Activated CD8-positive, alpha-beta T cell treated with anti-CD3 and anti-CD28 coated beads for 36 hours (primary cell): ENCODE data around the gene PELO. TPM values are rescaled to one million over a fixed set of nuclear protein-coding genes. Genes with fewer than 3 reads are reported as not detected.
"Not testable (repeated sequence)": the region's sequence is repeated elsewhere in the genome, so short reads cannot be mapped to it uniquely, and the experiment has no call there.

Experiments used
- ATAC-seq: fragments of 200-7000 bp; cut with Tn5 transposase; one replicate; pipeline ENCODE4 v1.10.0; 2021; ENCODE audit warnings: mild to moderate bottlenecking, moderate library complexity
- CTCF ChIA-PET: fragments of 350-600 bp; sonication (Branson Sonifier 250); formaldehyde crosslinking; loops from one replicate; lab custom pipeline; 2021; ENCODE audit warnings: antibody characterized with exemption; lab: Charles Lee
- POLR2A ChIA-PET: fragments of 350-600 bp; sonication (Branson Sonifier 250); formaldehyde crosslinking; loops from one replicate; lab custom pipeline; 2021; ENCODE audit warnings: antibody characterized with exemption; lab: Charles Lee
- DNase-seq: peaks from one replicate; pipeline ENCODE4 v3.0.0-alpha.2; 2020
- H3K27ac Mint-ChIP-seq: one replicate; pipeline ENCODE4 v1.8.0; 2021; ENCODE audit warnings: mild to moderate bottlenecking, mixed read lengths
- H3K27me3 Mint-ChIP-seq: one replicate; pipeline ENCODE4 v1.8.0; 2021; ENCODE audit warnings: mixed read lengths
- H3K36me3 Mint-ChIP-seq: one replicate; pipeline ENCODE4 v1.8.0; 2021; ENCODE audit warnings: low read depth, mixed read lengths
- H3K4me1 Mint-ChIP-seq: one replicate; pipeline ENCODE4 v1.8.0; 2021; ENCODE audit warnings: low read depth, mixed read lengths
- H3K4me3 Mint-ChIP-seq: one replicate; pipeline ENCODE4 v1.8.0; 2021; ENCODE audit warnings: mild to moderate bottlenecking, moderate library complexity, mixed read lengths
- H3K9me3 Mint-ChIP-seq: one replicate; pipeline ENCODE4 v1.8.0; 2021; ENCODE audit warnings: mixed read lengths
- intact Hi-C: fragments of 100-400 bp; cut with micrococcal nuclease; formaldehyde crosslinking; loops from one replicate; pipeline ENCODE4 v1.10.0; 2022
- total RNA-seq, 2 experiments: library from RNA; stranded (reverse); gene quantifications; one replicate each; pipeline ENCODE4 v1.2.3, GENCODE V29; 2021
- TF ChIP-seq, protein P1 (sequence below): fragments of 200-600 bp; IDR thresholded peaks from one replicate; pipeline ENCODE4 v1.8.0; 2022; ENCODE audit warnings: antibody characterized with exemption, mild to moderate bottlenecking

PELO gene
- total RNA-seq, 2 experiments from 2014 or later, result 25.4 to 26.0 TPM

DNA sequence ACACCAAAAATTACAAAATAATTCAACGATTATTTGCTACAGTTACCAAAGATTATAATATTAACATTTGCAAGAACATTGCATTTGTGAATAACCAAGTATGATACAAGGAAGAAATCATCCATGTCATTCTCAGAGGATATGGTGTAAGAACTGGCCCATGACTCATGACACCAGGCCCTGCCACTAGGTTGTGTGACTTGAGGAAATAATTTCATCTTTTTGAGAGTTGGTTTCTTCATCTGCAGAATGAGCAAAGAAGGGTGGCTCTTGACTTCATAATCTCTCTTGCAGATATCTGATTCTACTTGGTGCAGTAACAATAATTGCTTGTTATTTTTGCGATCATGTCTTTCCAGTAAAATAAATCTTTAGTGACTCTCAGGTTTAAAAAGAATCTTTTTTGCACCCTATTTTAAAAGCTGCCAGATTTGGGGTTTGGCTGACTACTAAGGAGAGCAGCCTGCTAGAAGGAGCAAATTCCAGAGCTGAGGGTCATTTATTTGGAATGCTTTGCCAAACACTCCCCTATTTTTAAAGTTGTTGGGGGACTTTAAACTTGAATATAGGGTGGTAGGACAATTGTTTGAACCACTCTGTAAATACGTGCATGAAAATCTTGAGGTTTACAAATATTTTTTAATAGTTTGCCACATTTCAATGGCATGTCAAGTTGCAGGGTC, 23.5 kb downstream of the PELO start:
- TF ChIP-seq, protein P1, sequence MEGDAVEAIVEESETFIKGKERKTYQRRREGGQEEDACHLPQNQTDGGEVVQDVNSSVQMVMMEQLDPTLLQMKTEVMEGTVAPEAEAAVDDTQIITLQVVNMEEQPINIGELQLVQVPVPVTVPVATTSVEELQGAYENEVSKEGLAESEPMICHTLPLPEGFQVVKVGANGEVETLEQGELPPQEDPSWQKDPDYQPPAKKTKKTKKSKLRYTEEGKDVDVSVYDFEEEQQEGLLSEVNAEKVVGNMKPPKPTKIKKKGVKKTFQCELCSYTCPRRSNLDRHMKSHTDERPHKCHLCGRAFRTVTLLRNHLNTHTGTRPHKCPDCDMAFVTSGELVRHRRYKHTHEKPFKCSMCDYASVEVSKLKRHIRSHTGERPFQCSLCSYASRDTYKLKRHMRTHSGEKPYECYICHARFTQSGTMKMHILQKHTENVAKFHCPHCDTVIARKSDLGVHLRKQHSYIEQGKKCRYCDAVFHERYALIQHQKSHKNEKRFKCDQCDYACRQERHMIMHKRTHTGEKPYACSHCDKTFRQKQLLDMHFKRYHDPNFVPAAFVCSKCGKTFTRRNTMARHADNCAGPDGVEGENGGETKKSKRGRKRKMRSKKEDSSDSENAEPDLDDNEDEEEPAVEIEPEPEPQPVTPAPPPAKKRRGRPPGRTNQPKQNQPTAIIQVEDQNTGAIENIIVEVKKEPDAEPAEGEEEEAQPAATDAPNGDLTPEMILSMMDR, result no peak
- intact Hi-C loops, result no loop called here
- Mint-ChIP-seq H3K27ac (no peak overlapping the region), H3K4me1 (peaks cover 9% of the 10 kb centered on the region), H3K9me3 (no peaks in the 10 kb centered on the region), H3K27me3 (no peaks in the 10 kb centered on the region), H3K36me3 (no peaks in the 10 kb centered on the region), H3K4me3 (no peak overlapping the region)
- CTCF ChIA-PET, result interaction anchor here (0.7 to 2.0 kb wide), 4 partner anchors 9 to 104 kb away, joined by 3 to 6 read pairs (median 4); no protein-coding TSS in a partner anchor
- ATAC-seq (no peak), DNase-seq (peak; percentile 27)
- POLR2A ChIA-PET, result interaction anchor here (1.6 kb wide), 1 partner anchor 11 kb away, joined by 8 read pairs; no protein-coding TSS in a partner anchor

DNA sequence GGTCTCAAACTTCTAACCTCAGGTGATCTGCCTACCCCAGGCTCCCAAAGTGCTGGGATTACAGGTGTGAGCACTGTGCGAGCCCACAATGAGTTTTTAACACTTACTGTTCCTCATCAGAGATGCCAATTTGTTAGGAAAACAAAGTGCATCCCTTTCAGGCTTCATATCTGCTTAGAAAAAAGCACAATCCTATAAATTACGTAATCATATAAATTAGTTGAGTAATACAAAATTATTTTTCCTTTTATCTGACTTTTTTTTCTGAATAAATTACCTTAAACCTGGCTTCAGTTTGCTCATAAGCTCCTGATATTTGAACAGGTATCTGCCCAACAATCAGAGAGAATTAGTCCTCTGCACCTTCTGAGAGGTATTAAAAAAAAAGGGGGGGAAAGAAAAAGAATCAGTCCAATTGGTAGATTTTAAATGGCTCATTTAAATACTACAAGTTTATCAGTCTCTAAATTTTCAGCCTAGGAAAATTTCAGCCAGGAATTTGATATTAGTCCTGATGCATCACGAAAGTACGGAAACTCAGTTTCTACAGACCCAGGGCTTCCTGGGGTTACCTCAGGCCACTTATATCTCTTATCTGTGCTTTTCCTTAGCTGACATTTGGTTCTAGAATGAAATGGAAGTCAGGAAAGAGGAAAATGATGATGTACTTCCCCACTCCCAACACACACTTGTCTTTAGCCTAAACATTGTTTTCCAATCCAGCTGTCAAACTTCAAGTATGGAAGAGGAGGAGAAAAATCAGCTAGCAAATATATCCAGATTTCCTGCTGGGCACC, 26.8 kb downstream of the PELO start:
- ChIA-PET POLR2A (no interaction called here), CTCF (interaction anchor here (1.3 kb wide), 1 partner anchor 12 kb away, joined by 3 read pairs; no protein-coding TSS in a partner anchor)
- DNase-seq (no peak), ATAC-seq (no peak)
- no peaks in the 10 kb centered on the region for H3K36me3 Mint-ChIP-seq
- TF ChIP-seq, protein P1, result no peak
- intact Hi-C loops, result no loop called here
- no peaks in the 10 kb centered on the region for H3K9me3 Mint-ChIP-seq
- H3K4me3 Mint-ChIP-seq, result no peak overlapping the region
- no peaks in the 10 kb centered on the region for H3K27me3 Mint-ChIP-seq
- no peak overlapping the region for H3K27ac Mint-ChIP-seq
- peaks cover 4% of the 10 kb centered on the region for H3K4me1 Mint-ChIP-seq

DNA sequence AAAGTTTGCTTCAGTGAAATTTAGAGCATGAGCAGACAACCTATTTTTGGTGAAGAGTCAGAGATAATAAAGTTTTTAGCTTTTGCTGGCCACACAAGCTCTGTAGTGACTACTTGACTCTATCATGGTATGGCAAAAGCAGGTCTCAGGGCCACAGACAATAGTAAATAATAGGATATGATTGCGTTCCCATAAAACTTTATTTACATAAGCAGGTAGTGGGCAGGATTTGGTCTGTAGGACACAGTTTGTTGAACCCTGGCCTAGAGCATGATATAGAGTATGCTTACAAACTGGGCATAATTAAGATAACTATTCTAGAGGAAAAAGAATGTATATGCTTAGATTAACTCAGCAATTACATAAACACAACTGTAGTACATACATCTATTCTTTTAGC, 30.1 kb downstream of the PELO start:
- CTCF ChIA-PET, result no interaction called here

DNA sequence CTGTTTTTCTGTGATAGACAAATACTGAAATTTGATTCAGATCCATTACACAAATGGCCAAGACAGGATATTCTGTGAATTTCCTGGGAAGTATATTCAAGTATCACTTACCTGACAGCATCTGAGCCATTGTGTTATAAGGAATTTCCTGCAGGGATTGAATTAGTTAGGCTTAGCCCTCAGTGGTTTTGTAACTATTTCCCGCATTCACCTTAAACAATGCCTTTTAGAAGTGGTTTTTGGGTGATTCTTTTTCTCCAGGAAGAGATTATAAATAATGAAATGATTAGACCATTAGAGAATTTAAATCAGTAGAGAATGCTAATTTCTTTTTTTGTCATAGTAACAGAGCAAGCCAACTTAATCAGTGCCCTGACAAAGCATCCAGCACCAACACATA, 30.6 kb downstream of the PELO start:
- intact Hi-C loops, result no loop called here
- TF ChIP-seq, protein P1, result no peak
- DNase-seq (no peak), ATAC-seq (no peak)
- no peaks in the 10 kb centered on the region for H3K4me1 Mint-ChIP-seq
- H3K36me3 Mint-ChIP-seq, result no peaks in the 10 kb centered on the region
- no peaks in the 10 kb centered on the region for H3K9me3 Mint-ChIP-seq
- H3K4me3 Mint-ChIP-seq, result no peak overlapping the region
- H3K27me3 Mint-ChIP-seq, result no peaks in the 10 kb centered on the region
- ChIA-PET CTCF (no interaction called here), POLR2A (no interaction called here)
- H3K27ac Mint-ChIP-seq, result no peak overlapping the region

More for the DNA sequence above, 30.1 kb downstream of the PELO start:
- intact Hi-C loops, result no loop called here
- no peak overlapping the region for H3K4me3 Mint-ChIP-seq
- no peaks in the 10 kb centered on the region for H3K36me3 Mint-ChIP-seq
- DNase-seq, result no peak
- ATAC-seq, result no peak
- no peaks in the 10 kb centered on the region for H3K9me3 Mint-ChIP-seq
- POLR2A ChIA-PET, result no interaction called here
- H3K27ac Mint-ChIP-seq, result no peak overlapping the region
- no peaks in the 10 kb centered on the region for H3K27me3 Mint-ChIP-seq
- TF ChIP-seq, protein P1, result no peak
- no peaks in the 10 kb centered on the region for H3K4me1 Mint-ChIP-seq

DNA sequence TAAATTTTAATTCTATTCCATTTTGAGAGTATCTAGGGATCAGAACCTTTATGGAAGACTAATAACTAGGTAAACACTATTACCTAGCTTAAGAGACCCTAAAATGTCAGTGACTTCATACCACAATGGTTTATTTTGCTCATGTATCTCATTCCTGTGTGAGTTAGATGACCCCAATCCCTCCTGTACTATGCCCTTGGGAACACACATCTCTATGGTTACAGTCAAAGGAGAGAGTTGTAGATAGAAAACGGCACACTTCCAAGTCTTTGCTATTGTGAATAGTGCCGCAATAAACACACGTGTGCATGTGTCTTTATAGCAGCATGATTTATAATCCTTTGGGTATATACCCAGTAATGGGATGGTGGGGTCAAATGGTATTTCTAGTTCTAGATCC, 31.1 kb downstream of the PELO start:
- H3K4me1 Mint-ChIP-seq, POLR2A ChIA-PET, H3K4me3 Mint-ChIP-seq, ATAC-seq, H3K27me3 Mint-ChIP-seq, CTCF ChIA-PET, intact Hi-C loops, H3K9me3 Mint-ChIP-seq, DNase-seq, H3K36me3 Mint-ChIP-seq, H3K27ac Mint-ChIP-seq: not testable (repeated sequence)
